ENCODE measurements around the gene GLYAT.
"Not testable (repeated sequence)": the region's sequence is repeated elsewhere in the genome, so short reads cannot be mapped to it uniquely, and the experiment has no call there.

Gene GLYAT

GRCh38 chr11:58691675-58692074 lies 40.1 kb downstream of the GLYAT start:
- Histone ChIP-seq H3K4me3 (ENCODE audit: low read length, poor library complexity, severe bottlenecking) (peak overlapping the region; percentile 70), H3K27me3 (ENCODE audit: insufficient read depth, low read length, poor library complexity, severe bottlenecking) (no peaks in the 10 kb centered on the region), H2AFZ (ENCODE audit: low read length) (no peak overlapping the region), H4K20me1 (ENCODE audit: insufficient read depth, low read length, poor library complexity, severe bottlenecking) (no peaks in the 10 kb centered on the region), H3K4me1 (ENCODE audit: insufficient read depth, low read length, poor library complexity, severe bottlenecking) (peaks cover 62% of the 10 kb centered on the region), H3K9ac (ENCODE audit: low read depth, low read length, poor library complexity, severe bottlenecking) (peak overlapping the region; percentile 69), H3F3A (ENCODE audit: low read depth) (peaks cover 11% of the 10 kb centered on the region), H3K79me2 (ENCODE audit: insufficient read depth, low read length) (no peaks in the 10 kb centered on the region), H3K9me2 (replicated peaks; ENCODE audit: low read depth, low read length) (no peaks in the 10 kb centered on the region), H3K4me2 (ENCODE audit: low read depth, low read length, poor library complexity, severe bottlenecking) (peak overlapping the region; percentile 75), H3K9me3 (ENCODE audit: insufficient read depth, low read depth, low read length) (no peaks in the 10 kb centered on the region), H3K36me3 (ENCODE audit: insufficient read depth, low read length) (no peaks in the 10 kb centered on the region)
- TF ChIP-seq EZH2phosphoT487 (IDR thresholded peaks at IDR 0.05; ENCODE audit: borderline replicate concordance), result no peak
- TF ChIP-seq, protein P1, sequence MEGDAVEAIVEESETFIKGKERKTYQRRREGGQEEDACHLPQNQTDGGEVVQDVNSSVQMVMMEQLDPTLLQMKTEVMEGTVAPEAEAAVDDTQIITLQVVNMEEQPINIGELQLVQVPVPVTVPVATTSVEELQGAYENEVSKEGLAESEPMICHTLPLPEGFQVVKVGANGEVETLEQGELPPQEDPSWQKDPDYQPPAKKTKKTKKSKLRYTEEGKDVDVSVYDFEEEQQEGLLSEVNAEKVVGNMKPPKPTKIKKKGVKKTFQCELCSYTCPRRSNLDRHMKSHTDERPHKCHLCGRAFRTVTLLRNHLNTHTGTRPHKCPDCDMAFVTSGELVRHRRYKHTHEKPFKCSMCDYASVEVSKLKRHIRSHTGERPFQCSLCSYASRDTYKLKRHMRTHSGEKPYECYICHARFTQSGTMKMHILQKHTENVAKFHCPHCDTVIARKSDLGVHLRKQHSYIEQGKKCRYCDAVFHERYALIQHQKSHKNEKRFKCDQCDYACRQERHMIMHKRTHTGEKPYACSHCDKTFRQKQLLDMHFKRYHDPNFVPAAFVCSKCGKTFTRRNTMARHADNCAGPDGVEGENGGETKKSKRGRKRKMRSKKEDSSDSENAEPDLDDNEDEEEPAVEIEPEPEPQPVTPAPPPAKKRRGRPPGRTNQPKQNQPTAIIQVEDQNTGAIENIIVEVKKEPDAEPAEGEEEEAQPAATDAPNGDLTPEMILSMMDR (conservative IDR thresholded peaks at IDR 0.05; ENCODE audit: low read length), result no peak

GRCh38 chr11:58688789-58689503 lies 42.8 kb downstream of the GLYAT start:
- H3K36me3 ChIP-seq (ENCODE audit: insufficient read depth, low read length), result no peaks in the 10 kb centered on the region
- no peak overlapping the region for H3K4me3 ChIP-seq (ENCODE audit: low read length, poor library complexity, severe bottlenecking)
- peak overlapping the region; percentile 43; the same call in 1 of the 2 replicates for H2AFZ ChIP-seq (ENCODE audit: low read length)
- no peaks in the 10 kb centered on the region for H4K20me1 ChIP-seq (ENCODE audit: insufficient read depth, low read length, poor library complexity, severe bottlenecking)
- peaks cover 71% of the 10 kb centered on the region for H3K4me1 ChIP-seq (ENCODE audit: insufficient read depth, low read length, poor library complexity, severe bottlenecking)
- peaks cover 11% of the 10 kb centered on the region for H3F3A ChIP-seq (ENCODE audit: low read depth)
- peaks cover 2% of the 10 kb centered on the region; the same call in 1 of the 2 replicates for H3K9me3 ChIP-seq (ENCODE audit: insufficient read depth, low read depth, low read length)
- no peak overlapping the region for H3K9ac ChIP-seq (ENCODE audit: low read depth, low read length, poor library complexity, severe bottlenecking)
- no peaks in the 10 kb centered on the region for H3K79me2 ChIP-seq (ENCODE audit: insufficient read depth, low read length)
- H3K27me3 ChIP-seq (ENCODE audit: insufficient read depth, low read length, poor library complexity, severe bottlenecking), result no peaks in the 10 kb centered on the region
- H3K9me2 ChIP-seq (replicated peaks; ENCODE audit: low read depth, low read length), result no peaks in the 10 kb centered on the region
- TF ChIP-seq, protein P1 (conservative IDR thresholded peaks at IDR 0.05; ENCODE audit: low read length), result no peak
- TF ChIP-seq EZH2phosphoT487 (IDR thresholded peaks at IDR 0.05; ENCODE audit: borderline replicate concordance), result no peak
- H3K4me2 ChIP-seq (ENCODE audit: low read depth, low read length, poor library complexity, severe bottlenecking), result no peak overlapping the region

GRCh38 chr11:58685973-58686722 lies 45.6 kb downstream of the GLYAT start:
- Histone ChIP-seq H3K4me1 (ENCODE audit: insufficient read depth, low read length, poor library complexity, severe bottlenecking) (peaks cover 46% of the 10 kb centered on the region), H3F3A (ENCODE audit: low read depth) (no peaks in the 10 kb centered on the region), H3K4me2 (ENCODE audit: low read depth, low read length, poor library complexity, severe bottlenecking) (peak overlapping the region; percentile 52), H3K9me3 (ENCODE audit: insufficient read depth, low read depth, low read length) (peaks cover 2% of the 10 kb centered on the region; the same call in 1 of the 2 replicates), H3K27me3 (ENCODE audit: insufficient read depth, low read length, poor library complexity, severe bottlenecking) (no peaks in the 10 kb centered on the region), H2AFZ (ENCODE audit: low read length) (peak overlapping the region; percentile 74), H3K79me2 (ENCODE audit: insufficient read depth, low read length) (no peaks in the 10 kb centered on the region), H3K9me2 (replicated peaks; ENCODE audit: low read depth, low read length) (no peaks in the 10 kb centered on the region), H3K36me3 (ENCODE audit: insufficient read depth, low read length) (no peaks in the 10 kb centered on the region), H3K9ac (ENCODE audit: low read depth, low read length, poor library complexity, severe bottlenecking) (peak overlapping the region; percentile 46), H4K20me1 (ENCODE audit: insufficient read depth, low read length, poor library complexity, severe bottlenecking) (no peaks in the 10 kb centered on the region), H3K4me3 (ENCODE audit: low read length, poor library complexity, severe bottlenecking) (peak overlapping the region; percentile 30)
- TF ChIP-seq EZH2phosphoT487 (IDR thresholded peaks at IDR 0.05; ENCODE audit: borderline replicate concordance), result no peak
- TF ChIP-seq, protein P1 (conservative IDR thresholded peaks at IDR 0.05; ENCODE audit: low read length), result no peak

- not testable (repeated sequence) for H3K4me3 ChIP-seq (ENCODE audit: low read length, poor library complexity, severe bottlenecking); H3K9ac ChIP-seq (ENCODE audit: low read depth, low read length, poor library complexity, severe bottlenecking); H3F3A ChIP-seq (ENCODE audit: low read depth); H3K9me2 ChIP-seq (replicated peaks; ENCODE audit: low read depth, low read length); H3K36me3 ChIP-seq (ENCODE audit: insufficient read depth, low read length); H3K79me2 ChIP-seq (ENCODE audit: insufficient read depth, low read length); H4K20me1 ChIP-seq (ENCODE audit: insufficient read depth, low read length, poor library complexity, severe bottlenecking); H3K4me2 ChIP-seq (ENCODE audit: low read depth, low read length, poor library complexity, severe bottlenecking); H3K9me3 ChIP-seq (ENCODE audit: insufficient read depth, low read depth, low read length); H3K27me3 ChIP-seq (ENCODE audit: insufficient read depth, low read length, poor library complexity, severe bottlenecking); H2AFZ ChIP-seq (ENCODE audit: low read length)
- H3K4me1 ChIP-seq (ENCODE audit: insufficient read depth, low read length, poor library complexity, severe bottlenecking), result peaks cover 17% of the 10 kb centered on the region
Observed at GRCh38 chr11:58682660-58683059, 49.1 kb downstream of the GLYAT start.

DNA sequence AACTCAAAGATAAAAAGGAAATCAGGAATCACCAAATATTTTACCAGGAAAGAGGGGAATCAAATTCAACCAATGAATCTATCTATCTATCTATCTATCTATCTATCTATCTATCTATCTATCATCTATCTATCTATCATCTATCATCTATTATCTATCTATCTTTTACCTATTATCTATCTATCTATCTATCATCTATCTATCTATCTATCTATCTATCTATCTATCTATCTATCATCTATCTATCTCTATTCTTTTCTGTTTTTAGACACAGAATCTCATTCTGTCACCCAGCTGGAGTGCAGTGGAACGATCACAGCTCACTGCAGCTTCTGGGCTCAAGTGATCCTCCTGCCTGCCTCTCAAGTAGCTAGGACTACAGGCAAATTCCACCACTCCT lies 54.2 kb downstream of the GLYAT start:
- H3K79me2 ChIP-seq (ENCODE audit: insufficient read depth, low read length); H3K27me3 ChIP-seq (ENCODE audit: insufficient read depth, low read length, poor library complexity, severe bottlenecking); H3K9me2 ChIP-seq (replicated peaks; ENCODE audit: low read depth, low read length); H3K4me1 ChIP-seq (ENCODE audit: insufficient read depth, low read length, poor library complexity, severe bottlenecking); H3F3A ChIP-seq (ENCODE audit: low read depth); H4K20me1 ChIP-seq (ENCODE audit: insufficient read depth, low read length, poor library complexity, severe bottlenecking); H3K9me3 ChIP-seq (ENCODE audit: insufficient read depth, low read depth, low read length); H3K4me2 ChIP-seq (ENCODE audit: low read depth, low read length, poor library complexity, severe bottlenecking); H3K36me3 ChIP-seq (ENCODE audit: insufficient read depth, low read length); H2AFZ ChIP-seq (ENCODE audit: low read length); H3K9ac ChIP-seq (ENCODE audit: low read depth, low read length, poor library complexity, severe bottlenecking); H3K4me3 ChIP-seq (ENCODE audit: low read length, poor library complexity, severe bottlenecking): not testable (repeated sequence)
